GM12892 (cell line): ENCODE data around the gene MID1.

Experiments
- POLR2A ChIP-seq: IDR thresholded peaks from 2 replicates; pipeline ENCODE4 v1.6.1; 2011; ENCODE audit warnings: low read depth, low read length, control low read depth
- POLR2AphosphoS5 ChIP-seq: IDR thresholded peaks from 2 replicates; pipeline ENCODE4 v1.6.1; 2011; ENCODE audit warnings: low read depth, low read length, control low read depth

- no peak for TF ChIP-seq POLR2A
- TF ChIP-seq POLR2AphosphoS5, result no peak
These were observed 17.7 kb downstream of the MID1 start for GRCh38 chrX:10602646-10603045.
